ENCODE data around the gene ITPKB.

ITPKB gene

GRCh38 chr1:226643611-226644540 is 95.2 kb downstream of the ITPKB start:
- TF ChIP-seq, protein P1, sequence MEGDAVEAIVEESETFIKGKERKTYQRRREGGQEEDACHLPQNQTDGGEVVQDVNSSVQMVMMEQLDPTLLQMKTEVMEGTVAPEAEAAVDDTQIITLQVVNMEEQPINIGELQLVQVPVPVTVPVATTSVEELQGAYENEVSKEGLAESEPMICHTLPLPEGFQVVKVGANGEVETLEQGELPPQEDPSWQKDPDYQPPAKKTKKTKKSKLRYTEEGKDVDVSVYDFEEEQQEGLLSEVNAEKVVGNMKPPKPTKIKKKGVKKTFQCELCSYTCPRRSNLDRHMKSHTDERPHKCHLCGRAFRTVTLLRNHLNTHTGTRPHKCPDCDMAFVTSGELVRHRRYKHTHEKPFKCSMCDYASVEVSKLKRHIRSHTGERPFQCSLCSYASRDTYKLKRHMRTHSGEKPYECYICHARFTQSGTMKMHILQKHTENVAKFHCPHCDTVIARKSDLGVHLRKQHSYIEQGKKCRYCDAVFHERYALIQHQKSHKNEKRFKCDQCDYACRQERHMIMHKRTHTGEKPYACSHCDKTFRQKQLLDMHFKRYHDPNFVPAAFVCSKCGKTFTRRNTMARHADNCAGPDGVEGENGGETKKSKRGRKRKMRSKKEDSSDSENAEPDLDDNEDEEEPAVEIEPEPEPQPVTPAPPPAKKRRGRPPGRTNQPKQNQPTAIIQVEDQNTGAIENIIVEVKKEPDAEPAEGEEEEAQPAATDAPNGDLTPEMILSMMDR (IDR thresholded peaks at IDR 0.05; ENCODE audit: unreplicated experiment in 3 of 3) = no peak
- Mint-ChIP-seq H3K36me3 (ENCODE audit: low read depth) (no peaks in the 10 kb centered on the region), H3K4me1 (peaks cover 29% of the 10 kb centered on the region), H3K27ac (peak overlapping the region in 2 of 3 experiments; percentile 47 to 56), H3K27me3 (ENCODE audit: low read depth) (peaks cover 3% of the 10 kb centered on the region), H3K4me3 (no peak overlapping the region), H3K9me3 (no peaks in the 10 kb centered on the region)

DNA sequence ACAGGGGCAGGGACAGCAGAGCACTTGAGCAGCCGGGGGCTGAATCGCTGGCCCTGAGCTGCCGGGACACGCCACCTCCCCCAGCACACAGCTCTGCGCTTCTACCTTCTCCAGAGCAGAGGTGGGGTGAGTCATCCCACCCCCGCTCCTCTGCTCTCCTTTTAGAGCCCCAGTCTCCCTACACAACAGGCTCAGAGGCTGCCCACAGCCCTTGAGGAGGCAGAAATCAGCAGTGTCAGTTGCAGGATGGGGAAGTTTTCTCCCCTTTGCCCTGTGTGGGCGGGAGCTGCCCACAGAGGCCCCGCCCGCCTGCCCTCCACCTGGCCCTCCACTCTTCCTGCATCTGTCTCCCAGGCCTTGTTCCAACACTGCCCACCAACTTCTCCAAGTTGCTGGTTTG is 95.9 kb downstream of the ITPKB start:
- peaks cover 3% of the 10 kb centered on the region for H3K27me3 Mint-ChIP-seq (ENCODE audit: low read depth)
- TF ChIP-seq, protein P1 (IDR thresholded peaks at IDR 0.05; ENCODE audit: unreplicated experiment in 3 of 3) = no peak
- no peaks in the 10 kb centered on the region for H3K9me3 Mint-ChIP-seq
- H3K27ac Mint-ChIP-seq = peak overlapping the region in 2 of 3 experiments; percentile 47 to 56
- H3K4me1 Mint-ChIP-seq = peaks cover 36% of the 10 kb centered on the region
- H3K36me3 Mint-ChIP-seq (ENCODE audit: low read depth) = no peaks in the 10 kb centered on the region
- H3K4me3 Mint-ChIP-seq = no peak overlapping the region

DNA sequence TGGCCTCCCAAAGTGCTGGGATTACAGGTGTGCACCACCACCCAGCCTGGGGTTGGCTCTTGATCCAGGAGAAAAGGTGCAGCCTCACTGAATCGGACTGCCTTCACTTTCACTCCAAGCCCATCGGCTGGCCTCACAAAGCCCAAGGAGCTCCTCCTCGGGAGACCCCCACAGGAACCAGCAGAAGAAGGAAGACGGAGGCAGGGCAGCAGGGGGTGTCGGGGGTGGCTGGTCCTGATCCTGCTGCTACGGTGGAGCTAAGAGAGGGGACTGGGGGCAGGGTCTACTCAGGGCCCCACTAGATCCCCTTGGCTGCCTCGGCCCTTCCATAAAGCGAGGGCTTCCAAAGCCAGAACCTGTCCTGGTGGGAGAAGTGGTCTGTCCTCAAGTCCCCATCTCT is 96.7 kb downstream of the ITPKB start:
- Mint-ChIP-seq H3K4me1 (peaks cover 44% of the 10 kb centered on the region), H3K9me3 (no peaks in the 10 kb centered on the region), H3K4me3 (no peak overlapping the region), H3K27ac (no peak overlapping the region), H3K27me3 (ENCODE audit: low read depth) (peaks cover 3% of the 10 kb centered on the region), H3K36me3 (ENCODE audit: low read depth) (no peaks in the 10 kb centered on the region)
- TF ChIP-seq, protein P1 (IDR thresholded peaks at IDR 0.05; ENCODE audit: unreplicated experiment in 3 of 3) = no peak

DNA sequence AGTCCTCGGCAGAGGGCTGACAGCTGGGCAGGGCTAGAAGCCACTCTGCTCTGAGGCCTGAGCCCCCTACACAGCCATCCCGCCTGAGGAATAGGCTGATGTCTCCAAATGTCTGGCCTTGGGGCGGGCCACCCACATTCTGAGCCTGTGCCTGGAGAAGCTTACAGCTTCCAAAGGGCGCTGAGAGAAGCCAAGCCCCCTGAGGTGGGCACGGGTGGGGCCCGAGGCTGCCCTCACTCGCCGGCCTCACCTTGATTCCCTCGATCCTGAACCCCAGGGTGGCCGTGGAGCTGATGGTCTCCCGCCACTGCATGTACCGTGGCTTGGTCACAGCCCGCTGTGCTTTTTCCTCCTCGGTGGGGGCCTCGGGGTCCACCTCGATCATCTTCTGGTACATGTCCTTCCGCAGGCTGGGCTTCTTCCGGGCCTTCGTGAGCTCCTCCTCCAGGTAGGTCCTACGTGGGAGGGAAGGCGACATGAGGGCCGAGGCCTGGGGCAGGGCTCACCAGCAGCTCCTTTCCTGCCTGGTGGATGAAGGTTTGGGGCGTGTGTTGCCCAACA is 97.3 kb downstream of the ITPKB start:
- H3K27me3 Mint-ChIP-seq (ENCODE audit: low read depth) = peaks cover 3% of the 10 kb centered on the region

DNA sequence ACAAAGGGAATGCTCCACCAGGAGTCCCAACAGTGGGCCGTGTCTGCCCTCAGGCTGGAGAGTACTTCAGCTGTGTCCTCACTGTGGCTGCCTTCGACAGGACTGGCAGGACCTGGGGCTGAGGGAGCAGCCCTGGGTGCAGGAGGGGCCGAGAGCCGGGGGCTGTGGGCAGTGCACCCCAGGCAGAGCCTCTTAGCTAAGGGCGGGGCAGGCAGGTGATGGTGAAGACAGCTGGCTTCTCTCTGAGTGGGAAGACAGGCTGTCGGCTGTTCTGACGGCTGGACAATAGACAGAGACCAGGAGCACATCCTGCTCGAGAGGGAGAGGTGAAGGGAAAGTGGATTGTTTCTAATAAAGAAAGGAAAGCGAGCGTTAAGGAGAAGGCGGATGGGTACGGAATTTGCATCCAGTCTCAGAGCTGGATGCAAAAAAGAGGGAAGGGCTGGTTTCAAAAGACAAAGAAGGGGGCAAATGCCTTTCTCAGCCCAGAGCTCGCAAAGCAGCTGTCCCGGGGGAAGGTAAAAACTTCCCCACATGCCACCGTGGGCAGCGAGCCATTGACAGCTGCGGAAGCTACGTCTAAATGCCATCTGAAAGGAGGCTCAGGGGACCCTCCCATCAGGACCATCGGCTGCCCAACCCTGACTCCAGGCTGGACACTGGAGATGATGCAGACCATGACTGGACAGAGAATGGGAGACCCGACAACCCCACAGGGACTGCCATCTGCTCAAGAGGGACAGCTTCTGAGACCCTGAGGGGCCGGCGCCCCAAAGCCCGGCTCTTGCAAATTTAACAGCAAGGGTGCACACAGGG is 98.6 kb downstream of the ITPKB start:
- Mint-ChIP-seq H3K9me3 (no peaks in the 10 kb centered on the region), H3K27me3 (ENCODE audit: low read depth) (peaks cover 3% of the 10 kb centered on the region), H3K27ac (peak overlapping the region in 1 of 3 experiments; percentile 10), H3K4me3 (peak overlapping the region in 1 of 3 experiments; percentile 45), H3K36me3 (ENCODE audit: low read depth) (peaks cover 4% of the 10 kb centered on the region), H3K4me1 (peaks cover 44% of the 10 kb centered on the region)
- TF ChIP-seq, protein P1 (IDR thresholded peaks at IDR 0.05; ENCODE audit: unreplicated experiment in 3 of 3) = no peak

More for the DNA sequence above, 97.3 kb downstream of the ITPKB start:
- Mint-ChIP-seq H3K4me3 (no peak overlapping the region), H3K4me1 (peaks cover 48% of the 10 kb centered on the region), H3K27ac (no peak overlapping the region), H3K36me3 (ENCODE audit: low read depth) (peaks cover 2% of the 10 kb centered on the region), H3K9me3 (no peaks in the 10 kb centered on the region)
- TF ChIP-seq, protein P1 (IDR thresholded peaks at IDR 0.05; ENCODE audit: unreplicated experiment in 3 of 3) = no peak
